ENCODE data around the gene RDH16. TPM values are rescaled to one million over a fixed set of nuclear protein-coding genes. Genes with fewer than 3 reads are reported as not detected.

Gene RDH16
- total RNA-seq (2022; extraction: Qiagen RNA extraction; ENCODE audit: low read depth), result 0.05 to 0.13 TPM (median 0.12 TPM) in 4 of 5 replicates, not detected in the other

GRCh38 chr12:56957229-56958052, at the start of gene RDH16:
Gene RDH16, minus strand, starts transcription at chr12:56957608. Its CDS starts 146 bp downstream, at chr12:56957462.

DNA sequence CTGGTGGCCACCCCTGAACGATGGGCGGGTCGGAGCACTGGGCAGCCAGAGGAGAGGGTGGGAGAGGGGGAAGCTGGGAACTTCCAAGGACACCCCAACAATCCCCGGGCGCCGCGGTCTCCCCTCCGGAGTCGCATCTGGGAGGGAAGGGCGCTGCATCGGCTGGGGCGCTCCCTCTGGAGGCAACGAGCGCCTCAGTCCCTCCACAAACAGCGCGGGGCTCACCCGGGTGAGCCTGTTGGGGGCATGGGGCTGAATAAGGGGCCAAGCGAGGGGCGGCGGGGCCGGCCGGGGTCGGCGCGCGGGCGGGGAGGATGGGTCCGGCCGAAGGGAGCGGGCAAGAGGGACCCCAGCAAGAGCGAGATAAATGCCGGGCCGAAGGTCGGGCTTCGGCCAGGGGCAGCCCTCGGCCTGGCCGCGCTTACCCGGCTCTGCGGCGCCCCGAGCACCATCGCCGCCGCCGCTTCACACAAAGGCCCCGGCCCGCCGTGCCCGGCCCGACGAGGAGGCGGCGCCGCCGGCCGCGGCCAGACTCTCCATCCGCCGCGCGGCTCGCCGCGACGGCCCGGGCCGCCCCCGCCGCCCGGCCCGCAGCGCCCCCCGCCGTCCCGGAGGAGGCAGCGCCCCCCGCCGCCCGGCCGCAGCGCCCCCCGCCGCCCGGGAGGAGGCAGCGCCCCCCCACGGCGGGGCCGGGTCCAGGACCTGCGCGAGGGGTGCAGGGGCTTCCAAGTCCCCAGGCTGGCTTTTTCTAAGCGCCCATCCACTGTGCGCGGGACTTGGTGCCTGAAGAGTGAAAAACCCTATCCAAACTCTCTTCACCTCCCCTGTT, 48.8 kb upstream of the RDH16 start, which contains the start of gene ZBTB39:
Gene ZBTB39, minus strand, starts transcription at position 567 of the 829 bp plus-strand sequence. CDS start 1,629 bp downstream, outside the sequence.

DNA sequence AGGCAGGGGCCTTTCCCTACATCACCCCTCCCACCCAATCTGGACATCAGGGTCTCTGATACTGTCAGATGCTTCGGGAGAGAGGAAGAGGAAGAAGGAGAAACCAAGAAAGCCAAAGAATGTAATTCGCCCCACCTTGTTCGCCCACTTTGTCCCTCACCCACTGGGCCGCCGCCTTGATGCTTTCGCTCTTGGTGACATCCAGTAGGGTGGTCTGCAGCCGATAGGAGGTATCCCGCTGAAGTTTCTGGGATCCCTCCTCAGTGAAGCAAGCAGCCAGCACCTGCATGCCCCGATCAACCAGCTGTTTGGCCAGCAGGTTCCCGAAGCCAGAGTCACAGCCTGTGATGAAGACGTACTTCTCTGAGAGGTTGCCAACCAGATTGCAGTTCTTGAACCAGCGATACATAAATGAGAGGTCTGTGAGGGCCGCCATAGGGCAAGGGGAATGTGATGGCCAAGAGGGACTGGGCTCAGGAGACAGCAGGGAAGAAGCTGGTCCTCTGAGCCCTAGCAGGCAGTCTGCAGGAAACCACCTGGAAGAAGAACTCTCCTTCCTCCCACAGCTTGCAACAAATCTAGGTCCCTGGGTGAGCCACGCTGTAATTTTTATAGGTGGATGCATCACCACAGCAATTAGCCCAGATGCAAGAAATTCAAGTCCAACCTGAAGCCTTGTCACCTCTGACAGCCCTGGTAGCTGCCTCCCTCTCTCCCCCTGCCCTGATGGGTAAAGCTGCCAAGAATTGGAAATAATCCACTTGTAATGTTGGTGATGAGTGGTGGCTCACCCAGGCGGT, 23.4 kb downstream of the RDH16 start, which contains the start of gene SDR9C7:
Gene SDR9C7, minus strand, starts transcription at position 583 of the 800 bp plus-strand sequence. Its CDS starts 147 bp downstream, at position 436.

Other genes starting within 250 kb of the RDH16 start
- gene NACA, start 232.3 kb downstream of the RDH16 start, total RNA-seq (2022; extraction: Qiagen RNA extraction; ENCODE audit: low read depth), result 1,533 to 1,898 TPM (median 1,542 TPM) in 5 replicates
- gene PRIM1, start 205.3 kb downstream of the RDH16 start, total RNA-seq (2022; extraction: Qiagen RNA extraction; ENCODE audit: low read depth), result 23.8 to 27.4 TPM (median 26.1 TPM) in 5 replicates
- 1.0 to 1.8 TPM (median 1.3 TPM) in 5 replicates for gene HSD17B6, start 194.3 kb downstream of the RDH16 start, total RNA-seq (2022; extraction: Qiagen RNA extraction; ENCODE audit: low read depth)
- gene SDR9C7, start 23.2 kb downstream of the RDH16 start, total RNA-seq (2022; extraction: Qiagen RNA extraction; ENCODE audit: low read depth), result 0.09 TPM in 1 of 5 replicates, not detected in the others
- 4.1 to 6.0 TPM (median 5.6 TPM) in 5 replicates for gene ZBTB39, start 48.9 kb upstream of the RDH16 start, total RNA-seq (2022; extraction: Qiagen RNA extraction; ENCODE audit: low read depth)
- gene TAC3, start 58.9 kb upstream of the RDH16 start, total RNA-seq (2022; extraction: Qiagen RNA extraction; ENCODE audit: low read depth), result 0.17 to 0.63 TPM (median 0.19 TPM) in 3 of 5 replicates, not detected in the others
- 0.14 to 0.71 TPM (median 0.33 TPM) in 5 replicates for gene MYO1A, start 92.5 kb upstream of the RDH16 start, total RNA-seq (2022; extraction: Qiagen RNA extraction; ENCODE audit: low read depth)
- gene NEMP1, start 121.2 kb upstream of the RDH16 start, total RNA-seq (2022; extraction: Qiagen RNA extraction; ENCODE audit: low read depth), result 12.3 to 16.2 TPM (median 13.9 TPM) in 5 replicates
- gene NAB2, start 131.5 kb upstream of the RDH16 start, total RNA-seq (2022; extraction: Qiagen RNA extraction; ENCODE audit: low read depth), result 12.3 to 17.1 TPM (median 16.3 TPM) in 5 replicates
- 39.9 to 51.4 TPM (median 44.9 TPM) in 5 replicates for gene STAT6, start 153.8 kb upstream of the RDH16 start, total RNA-seq (2022; extraction: Qiagen RNA extraction; ENCODE audit: low read depth)
- 14.4 to 18.2 TPM (median 16.0 TPM) in 5 replicates for gene LRP1, start 170.9 kb upstream of the RDH16 start, total RNA-seq (2022; extraction: Qiagen RNA extraction; ENCODE audit: low read depth)
- not detected in 5 replicates for gene LRP1-AS, start 190.0 kb upstream of the RDH16 start, total RNA-seq (2022; extraction: Qiagen RNA extraction; ENCODE audit: low read depth)